Loucy (cell line): ENCODE results near the gene DIPK1A.

Experiments used
- EZH2phosphoT487 ChIP-seq: fragments of 200-600 bp; IDR thresholded peaks from 2 replicates; pipeline ENCODE4 v1.6.1; 2018; ENCODE audit warnings: antibody characterized with exemption, mild to moderate bottlenecking, moderate library complexity, borderline replicate concordance
- TF ChIP-seq, protein P1 (sequence below): fragments of 200-600 bp; sonication (generic); conservative IDR thresholded peaks from 2 replicates; pipeline ENCODE4 v1.5.1; 2014; ENCODE audit warnings: mild to moderate bottlenecking, antibody characterized with exemption, low read length

DNA sequence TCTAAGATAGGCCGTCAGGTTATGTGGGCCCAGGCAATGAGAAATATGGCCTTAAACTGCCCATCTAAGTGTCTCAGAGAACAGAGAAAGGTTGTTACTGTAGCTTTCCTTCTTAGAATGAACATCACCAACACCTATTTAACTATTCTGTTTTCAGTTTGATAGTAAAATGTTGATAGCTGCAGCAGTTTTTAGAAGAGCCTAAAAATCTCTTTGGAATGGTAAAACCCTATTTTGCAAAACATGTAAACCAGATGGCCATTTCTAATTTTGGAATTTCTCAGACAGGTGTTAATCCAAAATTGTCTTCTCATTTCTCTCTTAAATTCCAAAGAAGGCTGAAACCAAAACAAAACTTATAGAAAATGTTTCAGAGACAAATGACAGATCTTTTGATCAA lies 57.5 kb downstream of the DIPK1A start:
- TF ChIP-seq, protein P1, sequence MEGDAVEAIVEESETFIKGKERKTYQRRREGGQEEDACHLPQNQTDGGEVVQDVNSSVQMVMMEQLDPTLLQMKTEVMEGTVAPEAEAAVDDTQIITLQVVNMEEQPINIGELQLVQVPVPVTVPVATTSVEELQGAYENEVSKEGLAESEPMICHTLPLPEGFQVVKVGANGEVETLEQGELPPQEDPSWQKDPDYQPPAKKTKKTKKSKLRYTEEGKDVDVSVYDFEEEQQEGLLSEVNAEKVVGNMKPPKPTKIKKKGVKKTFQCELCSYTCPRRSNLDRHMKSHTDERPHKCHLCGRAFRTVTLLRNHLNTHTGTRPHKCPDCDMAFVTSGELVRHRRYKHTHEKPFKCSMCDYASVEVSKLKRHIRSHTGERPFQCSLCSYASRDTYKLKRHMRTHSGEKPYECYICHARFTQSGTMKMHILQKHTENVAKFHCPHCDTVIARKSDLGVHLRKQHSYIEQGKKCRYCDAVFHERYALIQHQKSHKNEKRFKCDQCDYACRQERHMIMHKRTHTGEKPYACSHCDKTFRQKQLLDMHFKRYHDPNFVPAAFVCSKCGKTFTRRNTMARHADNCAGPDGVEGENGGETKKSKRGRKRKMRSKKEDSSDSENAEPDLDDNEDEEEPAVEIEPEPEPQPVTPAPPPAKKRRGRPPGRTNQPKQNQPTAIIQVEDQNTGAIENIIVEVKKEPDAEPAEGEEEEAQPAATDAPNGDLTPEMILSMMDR: no peak
- TF ChIP-seq EZH2phosphoT487: no peak
